ENCODE measurements around the gene USP37. TPM values are rescaled to one million over a fixed set of nuclear protein-coding genes. Genes with fewer than 3 reads are reported as not detected.

The USP37 gene
- total and polyA plus RNA-seq, 2 of the 13 experiments (the other 11 are each of a cell fraction or from before 2014, with no cell fraction given) = 6.5 to 30.6 TPM

DNA sequence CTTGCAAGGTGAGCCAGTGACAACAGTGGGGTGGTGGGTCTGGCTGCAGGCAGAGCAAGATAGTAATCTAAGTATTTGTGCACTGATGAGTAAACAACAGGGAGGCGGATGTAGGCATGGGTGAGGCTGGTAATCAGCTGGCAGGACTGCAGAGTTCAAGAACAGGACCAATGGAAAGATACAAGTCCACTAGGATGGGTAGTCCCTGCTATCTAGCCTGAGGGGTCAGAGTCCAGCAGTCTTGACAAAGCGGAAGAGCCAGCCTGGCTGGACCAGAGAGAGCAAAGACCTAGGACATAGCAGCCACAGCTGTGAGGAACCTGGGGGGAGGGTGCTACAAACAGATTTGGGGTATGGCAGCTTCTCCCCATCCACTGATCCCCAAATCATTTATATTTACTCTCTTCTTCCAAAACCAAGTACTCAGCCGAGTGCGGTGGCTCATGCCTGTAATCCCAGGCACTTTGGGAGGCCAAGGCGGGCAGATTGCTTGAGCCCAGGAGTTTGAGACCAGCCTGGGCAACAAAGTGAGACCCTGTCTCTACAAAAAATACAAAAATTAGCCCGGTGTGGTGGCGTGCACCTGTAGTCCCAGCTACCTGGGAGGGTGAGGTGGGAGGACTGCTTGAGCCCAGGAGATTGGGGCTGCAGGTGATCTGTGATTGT lies 123.3 kb downstream of the USP37 start (continued):
- TF ChIP-seq, protein P1, sequence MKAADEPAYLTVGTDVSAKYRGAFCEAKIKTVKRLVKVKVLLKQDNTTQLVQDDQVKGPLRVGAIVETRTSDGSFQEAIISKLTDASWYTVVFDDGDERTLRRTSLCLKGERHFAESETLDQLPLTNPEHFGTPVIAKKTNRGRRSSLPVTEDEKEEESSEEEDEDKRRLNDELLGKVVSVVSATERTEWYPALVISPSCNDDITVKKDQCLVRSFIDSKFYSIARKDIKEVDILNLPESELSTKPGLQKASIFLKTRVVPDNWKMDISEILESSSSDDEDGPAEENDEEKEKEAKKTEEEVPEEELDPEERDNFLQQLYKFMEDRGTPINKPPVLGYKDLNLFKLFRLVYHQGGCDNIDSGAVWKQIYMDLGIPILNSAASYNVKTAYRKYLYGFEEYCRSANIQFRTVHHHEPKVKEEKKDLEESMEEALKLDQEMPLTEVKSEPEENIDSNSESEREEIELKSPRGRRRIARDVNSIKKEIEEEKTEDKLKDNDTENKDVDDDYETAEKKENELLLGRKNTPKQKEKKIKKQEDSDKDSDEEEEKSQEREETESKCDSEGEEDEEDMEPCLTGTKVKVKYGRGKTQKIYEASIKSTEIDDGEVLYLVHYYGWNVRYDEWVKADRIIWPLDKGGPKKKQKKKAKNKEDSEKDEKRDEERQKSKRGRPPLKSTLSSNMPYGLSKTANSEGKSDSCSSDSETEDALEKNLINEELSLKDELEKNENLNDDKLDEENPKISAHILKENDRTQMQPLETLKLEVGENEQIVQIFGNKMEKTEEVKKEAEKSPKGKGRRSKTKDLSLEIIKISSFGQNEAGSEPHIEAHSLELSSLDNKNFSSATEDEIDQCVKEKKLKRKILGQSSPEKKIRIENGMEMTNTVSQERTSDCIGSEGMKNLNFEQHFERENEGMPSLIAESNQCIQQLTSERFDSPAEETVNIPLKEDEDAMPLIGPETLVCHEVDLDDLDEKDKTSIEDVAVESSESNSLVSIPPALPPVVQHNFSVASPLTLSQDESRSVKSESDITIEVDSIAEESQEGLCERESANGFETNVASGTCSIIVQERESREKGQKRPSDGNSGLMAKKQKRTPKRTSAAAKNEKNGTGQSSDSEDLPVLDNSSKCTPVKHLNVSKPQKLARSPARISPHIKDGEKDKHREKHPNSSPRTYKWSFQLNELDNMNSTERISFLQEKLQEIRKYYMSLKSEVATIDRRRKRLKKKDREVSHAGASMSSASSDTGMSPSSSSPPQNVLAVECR (CRISPR knock-in tag; IDR thresholded peaks at IDR 0.05; ENCODE audit: borderline replicate concordance) = peak; percentile 95
- TF ChIP-seq ZBTB7A (CRISPR knock-in tag; IDR thresholded peaks at IDR 0.05) (peak; percentile 72; the same call in 1 of the 2 replicates), ZFP36L2 (CRISPR knock-in tag; IDR thresholded peaks at IDR 0.05) (no peak; the same call in 1 of the 2 replicates), DMAP1 (CRISPR knock-in tag; IDR thresholded peaks at IDR 0.05) (peak; percentile 86), ESRRA (CRISPR knock-in tag; IDR thresholded peaks at IDR 0.05; ENCODE audit: low read depth) (peak; percentile 96), HHEX (CRISPR knock-in tag; IDR thresholded peaks at IDR 0.05) (no peak; the same call in 1 of the 2 replicates), KDM2A (CRISPR knock-in tag; IDR thresholded peaks at IDR 0.05; ENCODE audit: borderline replicate concordance, low read depth) (peak; percentile 45; the same call in 1 of the 2 replicates), SOX13 (IDR thresholded peaks at IDR 0.05) (peak; percentile 70; the same call in 1 of the 2 replicates), SOX13 (CRISPR knock-in tag; conservative IDR thresholded peaks at IDR 0.05 in 1 of 2, IDR thresholded peaks at IDR 0.05 in 1 of 2) (peak in 1 of 2 experiments; percentile 90; a peak in 1 of 4 replicates), KDM5A (IDR thresholded peaks at IDR 0.05; ENCODE audit: borderline replicate concordance, low read length) (no peak; the same call in 1 of the 2 replicates), SETDB1 (CRISPR knock-in tag; IDR thresholded peaks at IDR 0.05; ENCODE audit: borderline replicate concordance) (no peak), ZZZ3 (CRISPR knock-in tag; IDR thresholded peaks at IDR 0.05; ENCODE audit: borderline replicate concordance) (peak; percentile 62; the same call in 1 of the 2 replicates)
- TF ChIP-seq, protein P2, sequence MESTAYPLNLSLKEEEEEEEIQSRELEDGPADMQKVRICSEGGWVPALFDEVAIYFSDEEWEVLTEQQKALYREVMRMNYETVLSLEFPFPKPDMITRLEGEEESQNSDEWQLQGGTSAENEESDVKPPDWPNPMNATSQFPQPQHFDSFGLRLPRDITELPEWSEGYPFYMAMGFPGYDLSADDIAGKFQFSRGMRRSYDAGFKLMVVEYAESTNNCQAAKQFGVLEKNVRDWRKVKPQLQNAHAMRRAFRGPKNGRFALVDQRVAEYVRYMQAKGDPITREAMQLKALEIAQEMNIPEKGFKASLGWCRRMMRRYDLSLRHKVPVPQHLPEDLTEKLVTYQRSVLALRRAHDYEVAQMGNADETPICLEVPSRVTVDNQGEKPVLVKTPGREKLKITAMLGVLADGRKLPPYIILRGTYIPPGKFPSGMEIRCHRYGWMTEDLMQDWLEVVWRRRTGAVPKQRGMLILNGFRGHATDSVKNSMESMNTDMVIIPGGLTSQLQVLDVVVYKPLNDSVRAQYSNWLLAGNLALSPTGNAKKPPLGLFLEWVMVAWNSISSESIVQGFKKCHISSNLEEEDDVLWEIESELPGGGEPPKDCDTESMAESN (CRISPR knock-in tag; conservative IDR thresholded peaks at IDR 0.05) = peak; percentile 96
- TF ChIP-seq, protein P3, sequence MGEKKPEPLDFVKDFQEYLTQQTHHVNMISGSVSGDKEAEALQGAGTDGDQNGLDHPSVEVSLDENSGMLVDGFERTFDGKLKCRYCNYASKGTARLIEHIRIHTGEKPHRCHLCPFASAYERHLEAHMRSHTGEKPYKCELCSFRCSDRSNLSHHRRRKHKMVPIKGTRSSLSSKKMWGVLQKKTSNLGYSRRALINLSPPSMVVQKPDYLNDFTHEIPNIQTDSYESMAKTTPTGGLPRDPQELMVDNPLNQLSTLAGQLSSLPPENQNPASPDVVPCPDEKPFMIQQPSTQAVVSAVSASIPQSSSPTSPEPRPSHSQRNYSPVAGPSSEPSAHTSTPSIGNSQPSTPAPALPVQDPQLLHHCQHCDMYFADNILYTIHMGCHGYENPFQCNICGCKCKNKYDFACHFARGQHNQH (CRISPR knock-in tag; IDR thresholded peaks at IDR 0.05) = peak; percentile 98
- TF ChIP-seq, protein P4, sequence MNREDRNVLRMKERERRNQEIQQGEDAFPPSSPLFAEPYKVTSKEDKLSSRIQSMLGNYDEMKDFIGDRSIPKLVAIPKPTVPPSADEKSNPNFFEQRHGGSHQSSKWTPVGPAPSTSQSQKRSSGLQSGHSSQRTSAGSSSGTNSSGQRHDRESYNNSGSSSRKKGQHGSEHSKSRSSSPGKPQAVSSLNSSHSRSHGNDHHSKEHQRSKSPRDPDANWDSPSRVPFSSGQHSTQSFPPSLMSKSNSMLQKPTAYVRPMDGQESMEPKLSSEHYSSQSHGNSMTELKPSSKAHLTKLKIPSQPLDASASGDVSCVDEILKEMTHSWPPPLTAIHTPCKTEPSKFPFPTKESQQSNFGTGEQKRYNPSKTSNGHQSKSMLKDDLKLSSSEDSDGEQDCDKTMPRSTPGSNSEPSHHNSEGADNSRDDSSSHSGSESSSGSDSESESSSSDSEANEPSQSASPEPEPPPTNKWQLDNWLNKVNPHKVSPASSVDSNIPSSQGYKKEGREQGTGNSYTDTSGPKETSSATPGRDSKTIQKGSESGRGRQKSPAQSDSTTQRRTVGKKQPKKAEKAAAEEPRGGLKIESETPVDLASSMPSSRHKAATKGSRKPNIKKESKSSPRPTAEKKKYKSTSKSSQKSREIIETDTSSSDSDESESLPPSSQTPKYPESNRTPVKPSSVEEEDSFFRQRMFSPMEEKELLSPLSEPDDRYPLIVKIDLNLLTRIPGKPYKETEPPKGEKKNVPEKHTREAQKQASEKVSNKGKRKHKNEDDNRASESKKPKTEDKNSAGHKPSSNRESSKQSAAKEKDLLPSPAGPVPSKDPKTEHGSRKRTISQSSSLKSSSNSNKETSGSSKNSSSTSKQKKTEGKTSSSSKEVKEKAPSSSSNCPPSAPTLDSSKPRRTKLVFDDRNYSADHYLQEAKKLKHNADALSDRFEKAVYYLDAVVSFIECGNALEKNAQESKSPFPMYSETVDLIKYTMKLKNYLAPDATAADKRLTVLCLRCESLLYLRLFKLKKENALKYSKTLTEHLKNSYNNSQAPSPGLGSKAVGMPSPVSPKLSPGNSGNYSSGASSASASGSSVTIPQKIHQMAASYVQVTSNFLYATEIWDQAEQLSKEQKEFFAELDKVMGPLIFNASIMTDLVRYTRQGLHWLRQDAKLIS (CRISPR knock-in tag; IDR thresholded peaks at IDR 0.05) = no peak

Data from HepG2 (cell line).